A673 (cell line): Measurements from ENCODE around the gene FCRL6.

ENCODE experiments used
- EZH2 ChIP-seq: fragments of 200-600 bp; sonication (generic); IDR thresholded peaks from 2 replicates; pipeline ENCODE4 v1.6.1; 2017; ENCODE audit warnings: borderline replicate concordance, low read depth, mild to moderate bottlenecking, mixed read lengths, antibody characterized with exemption, low read length; ENCODE audit not compliant: poor library complexity, severe bottlenecking
- TF ChIP-seq, protein P1 (sequence below): fragments of 300-800, 200-600 bp; sonication (generic); conservative IDR thresholded peaks from 2 replicates; pipeline ENCODE4 v1.5.1; 2017; ENCODE audit warnings: low read depth, mild to moderate bottlenecking, antibody characterized with exemption, low read length, moderate library complexity, mixed read lengths

DNA sequence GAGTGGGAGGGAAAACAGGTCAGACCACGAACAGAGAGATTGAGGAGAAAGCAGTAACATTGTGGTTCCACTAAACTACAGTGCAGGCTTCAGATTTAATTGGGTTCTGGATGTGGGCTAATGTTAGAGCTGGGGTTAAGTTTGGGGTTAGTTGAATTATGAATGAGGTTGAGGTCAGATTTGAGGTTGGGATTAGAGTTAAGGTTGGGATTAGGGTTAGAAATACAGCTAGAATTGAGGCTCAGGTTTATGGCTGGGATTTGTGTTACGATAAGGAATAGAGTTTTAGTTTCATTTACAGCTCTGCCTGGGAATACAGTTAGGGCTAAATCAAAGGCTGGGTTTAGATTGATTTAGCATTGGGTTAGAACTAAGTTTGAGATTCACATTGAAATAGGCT, 62.1 kb downstream of the FCRL6 start:
- TF ChIP-seq, protein P1, sequence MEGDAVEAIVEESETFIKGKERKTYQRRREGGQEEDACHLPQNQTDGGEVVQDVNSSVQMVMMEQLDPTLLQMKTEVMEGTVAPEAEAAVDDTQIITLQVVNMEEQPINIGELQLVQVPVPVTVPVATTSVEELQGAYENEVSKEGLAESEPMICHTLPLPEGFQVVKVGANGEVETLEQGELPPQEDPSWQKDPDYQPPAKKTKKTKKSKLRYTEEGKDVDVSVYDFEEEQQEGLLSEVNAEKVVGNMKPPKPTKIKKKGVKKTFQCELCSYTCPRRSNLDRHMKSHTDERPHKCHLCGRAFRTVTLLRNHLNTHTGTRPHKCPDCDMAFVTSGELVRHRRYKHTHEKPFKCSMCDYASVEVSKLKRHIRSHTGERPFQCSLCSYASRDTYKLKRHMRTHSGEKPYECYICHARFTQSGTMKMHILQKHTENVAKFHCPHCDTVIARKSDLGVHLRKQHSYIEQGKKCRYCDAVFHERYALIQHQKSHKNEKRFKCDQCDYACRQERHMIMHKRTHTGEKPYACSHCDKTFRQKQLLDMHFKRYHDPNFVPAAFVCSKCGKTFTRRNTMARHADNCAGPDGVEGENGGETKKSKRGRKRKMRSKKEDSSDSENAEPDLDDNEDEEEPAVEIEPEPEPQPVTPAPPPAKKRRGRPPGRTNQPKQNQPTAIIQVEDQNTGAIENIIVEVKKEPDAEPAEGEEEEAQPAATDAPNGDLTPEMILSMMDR = no peak
- TF ChIP-seq EZH2 = no peak
